SU-DHL-6 (cell line): ENCODE data around the gene MS4A6E.
"Not testable (repeated sequence)": the region's sequence is repeated elsewhere in the genome, so short reads cannot be mapped to it uniquely, and the experiment has no call there.

Experiments used
- EZH2phosphoT487 ChIP-seq: fragments of 200-600 bp; sonication (generic), shearing (Covaris generic); conservative IDR thresholded peaks from 2 replicates; pipeline ENCODE4 v1.6.1; 2018; ENCODE audit warnings: mild to moderate bottlenecking, antibody characterized with exemption, low read length, moderate library complexity, mixed read lengths
- TF ChIP-seq, protein P1 (sequence below): fragments of 200-600 bp; sonication (generic); IDR thresholded peaks from one replicate; pipeline ENCODE4 v1.5.1; 2017; ENCODE audit warnings: antibody characterized with exemption, mild to moderate bottlenecking, low read length, moderate library complexity; ENCODE audit not compliant: insufficient read depth, poor library complexity, severe bottlenecking

GRCh38 chr11:60301884-60302283, 25.2 kb upstream of the MS4A6E start:
- TF ChIP-seq, protein P1, sequence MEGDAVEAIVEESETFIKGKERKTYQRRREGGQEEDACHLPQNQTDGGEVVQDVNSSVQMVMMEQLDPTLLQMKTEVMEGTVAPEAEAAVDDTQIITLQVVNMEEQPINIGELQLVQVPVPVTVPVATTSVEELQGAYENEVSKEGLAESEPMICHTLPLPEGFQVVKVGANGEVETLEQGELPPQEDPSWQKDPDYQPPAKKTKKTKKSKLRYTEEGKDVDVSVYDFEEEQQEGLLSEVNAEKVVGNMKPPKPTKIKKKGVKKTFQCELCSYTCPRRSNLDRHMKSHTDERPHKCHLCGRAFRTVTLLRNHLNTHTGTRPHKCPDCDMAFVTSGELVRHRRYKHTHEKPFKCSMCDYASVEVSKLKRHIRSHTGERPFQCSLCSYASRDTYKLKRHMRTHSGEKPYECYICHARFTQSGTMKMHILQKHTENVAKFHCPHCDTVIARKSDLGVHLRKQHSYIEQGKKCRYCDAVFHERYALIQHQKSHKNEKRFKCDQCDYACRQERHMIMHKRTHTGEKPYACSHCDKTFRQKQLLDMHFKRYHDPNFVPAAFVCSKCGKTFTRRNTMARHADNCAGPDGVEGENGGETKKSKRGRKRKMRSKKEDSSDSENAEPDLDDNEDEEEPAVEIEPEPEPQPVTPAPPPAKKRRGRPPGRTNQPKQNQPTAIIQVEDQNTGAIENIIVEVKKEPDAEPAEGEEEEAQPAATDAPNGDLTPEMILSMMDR = not testable (repeated sequence)
- not testable (repeated sequence) for TF ChIP-seq EZH2phosphoT487
